Measurements from ENCODE around the gene SET.
"Not testable (repeated sequence)": the region's sequence is repeated elsewhere in the genome, so short reads cannot be mapped to it uniquely, and the experiment has no call there.

SET gene

GRCh38 chr9:128657344-128657704 lies 31.7 kb upstream of the SET start:
- ATAC-seq, result no peak

DNA sequence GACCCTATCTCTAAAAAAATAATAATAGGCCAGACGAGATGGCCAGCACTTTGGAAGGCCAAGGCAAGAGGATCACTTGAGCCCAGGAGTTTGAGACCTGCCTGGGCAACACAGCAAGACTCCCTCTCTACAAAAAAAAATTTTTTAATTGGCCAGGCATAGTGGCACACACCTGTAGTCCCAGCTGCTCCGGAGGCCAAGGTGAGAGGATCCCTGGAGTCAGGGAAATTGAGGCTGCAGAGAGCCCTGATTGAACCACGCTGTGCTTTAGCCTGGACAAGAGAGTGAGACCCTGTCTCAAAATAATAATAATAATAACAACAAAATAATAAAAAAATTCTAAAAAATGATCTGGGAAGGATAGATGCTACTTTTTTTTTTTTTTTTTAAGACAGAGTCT lies 31.2 kb upstream of the SET start:
- no peak for ATAC-seq
- TF ChIP-seq ZFP3 (CRISPR knock-in tag; IDR thresholded peaks at IDR 0.05) (no peak), PPARA (CRISPR knock-in tag; IDR thresholded peaks at IDR 0.05; ENCODE audit: borderline replicate concordance) (no peak), ZNF8 (CRISPR knock-in tag; IDR thresholded peaks at IDR 0.05) (no peak), ZC3H10 (CRISPR knock-in tag; IDR thresholded peaks at IDR 0.05) (no peak), GLIS3 (CRISPR knock-in tag; IDR thresholded peaks at IDR 0.05) (no peak), SNAI2 (CRISPR knock-in tag; IDR thresholded peaks at IDR 0.05) (no peak), BACH2 (CRISPR knock-in tag; IDR thresholded peaks at IDR 0.05; ENCODE audit: borderline replicate concordance) (no peak), ZNF565 (CRISPR knock-in tag; conservative IDR thresholded peaks at IDR 0.05; ENCODE audit: low read depth) (no peak), OSR1 (CRISPR knock-in tag; IDR thresholded peaks at IDR 0.05) (no peak), ESRRG (CRISPR knock-in tag; IDR thresholded peaks at IDR 0.05) (no peak), RARB (CRISPR knock-in tag; IDR thresholded peaks at IDR 0.05) (no peak), TCF4 (CRISPR knock-in tag; IDR thresholded peaks at IDR 0.05; ENCODE audit: borderline replicate concordance) (no peak), ISL1 (CRISPR knock-in tag; IDR thresholded peaks at IDR 0.05) (no peak)
- TF ChIP-seq, protein P1, sequence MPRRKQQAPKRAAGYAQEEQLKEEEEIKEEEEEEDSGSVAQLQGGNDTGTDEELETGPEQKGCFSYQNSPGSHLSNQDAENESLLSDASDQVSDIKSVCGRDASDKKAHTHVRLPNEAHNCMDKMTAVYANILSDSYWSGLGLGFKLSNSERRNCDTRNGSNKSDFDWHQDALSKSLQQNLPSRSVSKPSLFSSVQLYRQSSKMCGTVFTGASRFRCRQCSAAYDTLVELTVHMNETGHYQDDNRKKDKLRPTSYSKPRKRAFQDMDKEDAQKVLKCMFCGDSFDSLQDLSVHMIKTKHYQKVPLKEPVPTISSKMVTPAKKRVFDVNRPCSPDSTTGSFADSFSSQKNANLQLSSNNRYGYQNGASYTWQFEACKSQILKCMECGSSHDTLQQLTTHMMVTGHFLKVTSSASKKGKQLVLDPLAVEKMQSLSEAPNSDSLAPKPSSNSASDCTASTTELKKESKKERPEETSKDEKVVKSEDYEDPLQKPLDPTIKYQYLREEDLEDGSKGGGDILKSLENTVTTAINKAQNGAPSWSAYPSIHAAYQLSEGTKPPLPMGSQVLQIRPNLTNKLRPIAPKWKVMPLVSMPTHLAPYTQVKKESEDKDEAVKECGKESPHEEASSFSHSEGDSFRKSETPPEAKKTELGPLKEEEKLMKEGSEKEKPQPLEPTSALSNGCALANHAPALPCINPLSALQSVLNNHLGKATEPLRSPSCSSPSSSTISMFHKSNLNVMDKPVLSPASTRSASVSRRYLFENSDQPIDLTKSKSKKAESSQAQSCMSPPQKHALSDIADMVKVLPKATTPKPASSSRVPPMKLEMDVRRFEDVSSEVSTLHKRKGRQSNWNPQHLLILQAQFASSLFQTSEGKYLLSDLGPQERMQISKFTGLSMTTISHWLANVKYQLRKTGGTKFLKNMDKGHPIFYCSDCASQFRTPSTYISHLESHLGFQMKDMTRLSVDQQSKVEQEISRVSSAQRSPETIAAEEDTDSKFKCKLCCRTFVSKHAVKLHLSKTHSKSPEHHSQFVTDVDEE (CRISPR knock-in tag; IDR thresholded peaks at IDR 0.05), result no peak
- TF ChIP-seq, protein P2, sequence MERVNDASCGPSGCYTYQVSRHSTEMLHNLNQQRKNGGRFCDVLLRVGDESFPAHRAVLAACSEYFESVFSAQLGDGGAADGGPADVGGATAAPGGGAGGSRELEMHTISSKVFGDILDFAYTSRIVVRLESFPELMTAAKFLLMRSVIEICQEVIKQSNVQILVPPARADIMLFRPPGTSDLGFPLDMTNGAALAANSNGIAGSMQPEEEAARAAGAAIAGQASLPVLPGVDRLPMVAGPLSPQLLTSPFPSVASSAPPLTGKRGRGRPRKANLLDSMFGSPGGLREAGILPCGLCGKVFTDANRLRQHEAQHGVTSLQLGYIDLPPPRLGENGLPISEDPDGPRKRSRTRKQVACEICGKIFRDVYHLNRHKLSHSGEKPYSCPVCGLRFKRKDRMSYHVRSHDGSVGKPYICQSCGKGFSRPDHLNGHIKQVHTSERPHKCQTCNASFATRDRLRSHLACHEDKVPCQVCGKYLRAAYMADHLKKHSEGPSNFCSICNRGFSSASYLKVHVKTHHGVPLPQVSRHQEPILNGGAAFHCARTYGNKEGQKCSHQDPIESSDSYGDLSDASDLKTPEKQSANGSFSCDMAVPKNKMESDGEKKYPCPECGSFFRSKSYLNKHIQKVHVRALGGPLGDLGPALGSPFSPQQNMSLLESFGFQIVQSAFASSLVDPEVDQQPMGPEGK (CRISPR knock-in tag; IDR thresholded peaks at IDR 0.05; ENCODE audit: borderline replicate concordance), result no peak
- TF ChIP-seq, protein P3, sequence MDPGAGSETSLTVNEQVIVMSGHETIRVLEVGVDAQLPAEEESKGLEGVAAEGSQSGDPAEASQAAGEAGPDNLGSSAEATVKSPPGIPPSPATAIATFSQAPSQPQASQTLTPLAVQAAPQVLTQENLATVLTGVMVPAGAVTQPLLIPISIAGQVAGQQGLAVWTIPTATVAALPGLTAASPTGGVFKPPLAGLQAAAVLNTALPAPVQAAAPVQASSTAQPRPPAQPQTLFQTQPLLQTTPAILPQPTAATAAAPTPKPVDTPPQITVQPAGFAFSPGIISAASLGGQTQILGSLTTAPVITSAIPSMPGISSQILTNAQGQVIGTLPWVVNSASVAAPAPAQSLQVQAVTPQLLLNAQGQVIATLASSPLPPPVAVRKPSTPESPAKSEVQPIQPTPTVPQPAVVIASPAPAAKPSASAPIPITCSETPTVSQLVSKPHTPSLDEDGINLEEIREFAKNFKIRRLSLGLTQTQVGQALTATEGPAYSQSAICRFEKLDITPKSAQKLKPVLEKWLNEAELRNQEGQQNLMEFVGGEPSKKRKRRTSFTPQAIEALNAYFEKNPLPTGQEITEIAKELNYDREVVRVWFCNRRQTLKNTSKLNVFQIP (CRISPR knock-in tag; IDR thresholded peaks at IDR 0.05; ENCODE audit: borderline replicate concordance, low read depth), result no peak

More at GRCh38 chr9:128657344-128657704, 31.7 kb upstream of the SET start:
- TF ChIP-seq CSDC2 (CRISPR knock-in tag; IDR thresholded peaks at IDR 0.05) (no peak), ZFP3 (CRISPR knock-in tag; IDR thresholded peaks at IDR 0.05) (no peak), ZFP30 (CRISPR knock-in tag; IDR thresholded peaks at IDR 0.05) (no peak), ZNF70 (CRISPR knock-in tag; IDR thresholded peaks at IDR 0.05) (no peak), BACH2 (CRISPR knock-in tag; IDR thresholded peaks at IDR 0.05; ENCODE audit: borderline replicate concordance) (no peak), ZC3H10 (CRISPR knock-in tag; IDR thresholded peaks at IDR 0.05) (no peak), GLIS3 (CRISPR knock-in tag; IDR thresholded peaks at IDR 0.05) (no peak), TCF4 (CRISPR knock-in tag; IDR thresholded peaks at IDR 0.05; ENCODE audit: borderline replicate concordance) (no peak), OSR1 (CRISPR knock-in tag; IDR thresholded peaks at IDR 0.05) (no peak), ZNF8 (CRISPR knock-in tag; IDR thresholded peaks at IDR 0.05) (no peak), ESRRG (CRISPR knock-in tag; IDR thresholded peaks at IDR 0.05) (no peak), ZNF565 (CRISPR knock-in tag; conservative IDR thresholded peaks at IDR 0.05; ENCODE audit: low read depth) (no peak), TOX (CRISPR knock-in tag; IDR thresholded peaks at IDR 0.05; ENCODE audit: borderline replicate concordance) (no peak), ISL1 (CRISPR knock-in tag; IDR thresholded peaks at IDR 0.05) (no peak)
- TF ChIP-seq, protein P1 (CRISPR knock-in tag; IDR thresholded peaks at IDR 0.05), result no peak
- TF ChIP-seq, protein P4, sequence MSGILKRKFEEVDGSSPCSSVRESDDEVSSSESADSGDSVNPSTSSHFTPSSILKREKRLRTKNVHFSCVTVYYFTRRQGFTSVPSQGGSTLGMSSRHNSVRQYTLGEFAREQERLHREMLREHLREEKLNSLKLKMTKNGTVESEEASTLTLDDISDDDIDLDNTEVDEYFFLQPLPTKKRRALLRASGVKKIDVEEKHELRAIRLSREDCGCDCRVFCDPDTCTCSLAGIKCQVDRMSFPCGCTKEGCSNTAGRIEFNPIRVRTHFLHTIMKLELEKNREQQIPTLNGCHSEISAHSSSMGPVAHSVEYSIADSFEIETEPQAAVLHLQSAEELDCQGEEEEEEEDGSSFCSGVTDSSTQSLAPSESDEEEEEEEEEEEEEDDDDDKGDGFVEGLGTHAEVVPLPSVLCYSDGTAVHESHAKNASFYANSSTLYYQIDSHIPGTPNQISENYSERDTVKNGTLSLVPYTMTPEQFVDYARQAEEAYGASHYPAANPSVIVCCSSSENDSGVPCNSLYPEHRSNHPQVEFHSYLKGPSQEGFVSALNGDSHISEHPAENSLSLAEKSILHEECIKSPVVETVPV (CRISPR knock-in tag; IDR thresholded peaks at IDR 0.05), result no peak
- TF ChIP-seq, protein P3 (CRISPR knock-in tag; IDR thresholded peaks at IDR 0.05; ENCODE audit: borderline replicate concordance, low read depth), result no peak

- ATAC-seq, result not testable (repeated sequence)
These were observed 22.5 kb upstream of the SET start for GRCh38 chr9:128666481-128666941.
